Sigmoid colon (tissue), 7 donors: ENCODE results near the gene GIGYF2. TPM values are rescaled to one million over a fixed set of nuclear protein-coding genes. Genes with fewer than 3 reads are reported as not detected.

Experiments used
- DNase-seq: peaks from one replicate; pipeline ENCODE4 v3.0.0-alpha.2; 2019
- H3K27ac ChIP-seq, 4 donors: fragments of 200-600 bp; sonication (generic); one replicate each; pipeline ENCODE4 v1.5.1; 2016 to 2019; ENCODE audit warnings: mild to moderate bottlenecking in 1 of 4
- H3K27me3 ChIP-seq, 3 donors: fragments of 200-600 bp; sonication (generic); one replicate each; pipeline ENCODE4 v1.5.1; 2019; ENCODE audit warnings: mild to moderate bottlenecking in 1 of 3
- H3K36me3 ChIP-seq, 4 donors: fragments of 200-600 bp; sonication (generic); one replicate each; pipeline ENCODE4 v1.5.1; 2016 to 2019
- H3K4me1 ChIP-seq, 4 donors: fragments of 200-600 bp; sonication (generic); one replicate each; pipeline ENCODE4 v1.5.1; 2017 to 2019
- H3K4me3 ChIP-seq, 4 donors: fragments of 200-600 bp; sonication (generic); one replicate each; pipeline ENCODE4 v1.5.1; 2017 to 2019; ENCODE audit warnings: mild to moderate bottlenecking in 2 of 4, moderate library complexity in 1 of 4
- H3K9me3 ChIP-seq, 4 donors: fragments of 200-600 bp in 3 of 4; sonication (generic) in 3 of 4; one replicate each; pipeline versions ENCODE4 v1.5.1 to v1.6.1; 2013 to 2019
- CTCF ChIP-seq, 4 experiments: fragments of 450-650 bp in 3 of 4; fragments of 200-600 bp in 1 of 4; IDR thresholded peaks; one replicate each; pipeline ENCODE4 v1.5.1; 2016 to 2019; ENCODE audit warnings: antibody characterized with exemption in 4 of 4, mild to moderate bottlenecking in 3 of 4, moderate library complexity in 2 of 4
- EP300 ChIP-seq, 4 donors: sonication (generic); formaldehyde crosslinking; IDR thresholded peaks; one replicate each; pipeline ENCODE4 v1.6.1; 2017; ENCODE audit warnings: antibody characterized with exemption in 4 of 4
- POLR2A ChIP-seq, 2 donors: fragments of 450-650 bp; IDR thresholded peaks; one replicate each; pipeline ENCODE4 v1.6.1; 2016; ENCODE audit warnings: antibody characterized with exemption in 2 of 2, mild to moderate bottlenecking in 2 of 2, moderate library complexity in 2 of 2
- POLR2AphosphoS5 ChIP-seq, 4 donors: sonication (generic); formaldehyde crosslinking; IDR thresholded peaks; one replicate each; pipeline ENCODE4 v1.6.1; 2017; ENCODE audit warnings: antibody characterized with exemption in 4 of 4
- WGBS, 2 donors: extraction: QIAGEN DNeasy Blood & Tissue Kit; methylation state at CpG; one replicate each; pipeline ENCODE4 v1.1.7; 2013; 5-methylcytosine and 5-hydroxymethylcytosine counted together
- intact Hi-C: fragments of 100-400 bp; cut with DNase I; formaldehyde crosslinking; loops from one replicate; pipeline ENCODE4 v1.15.1; 2023
- polyA plus RNA-seq, 3 donors: library from polyadenylated mRNA; stranded (reverse); fragments of 200-250 nt; gene quantifications; one replicate each; pipeline ENCODE4 v1.2.3, GENCODE V29; 2013
- total RNA-seq, 4 donors: library from RNA; depleted of rRNA; stranded (reverse); fragments of >200 nt; gene quantifications; one replicate each; pipeline ENCODE4 v1.1.0, GENCODE V29; 2016
- donor health status: healthy with polysubstance abuse.
- donor health status: Bipolar disorder and iron deficiency.
- donor health status: healthy.

Gene GIGYF2
- total and polyA plus RNA-seq, 7 donors = 10.2 to 90.0 (median 62.9) TPM

- H3K27ac ChIP-seq = no peak overlapping the region
- H3K27me3 ChIP-seq = no peaks in the 10 kb centered on the region
- no peaks in the 10 kb centered on the region for H3K9me3 ChIP-seq
- H3K4me3 ChIP-seq = no peak overlapping the region
- no peak for DNase-seq
- 20 to 53% methylated on average over 2 of the region's 2 CpGs for WGBS, 2 donors
- peaks cover 12 to 83% (median 48%) of the 10 kb centered on the region in 4 donors for H3K36me3 ChIP-seq
- TF ChIP-seq CTCF (IDR thresholded peaks at IDR 0.05) = no peak
- no peak for TF ChIP-seq POLR2AphosphoS5 (IDR thresholded peaks at IDR 0.05)
- no peak for TF ChIP-seq EP300 (IDR thresholded peaks at IDR 0.05)
- no peak for TF ChIP-seq POLR2A (IDR thresholded peaks at IDR 0.05)
- H3K4me1 ChIP-seq = peaks cover 0 to 20% (median 3%) of the 10 kb centered on the region in 4 donors
- intact Hi-C loops = loop anchor here (2.0 kb wide), 1 partner anchor 398 kb away; the partner anchor contains the start of gene ATG16L1
Measured at GRCh38 chr2:232852676-232853075, 155.5 kb downstream of the GIGYF2 start.

- peaks cover 8 to 83% (median 45%) of the 10 kb centered on the region in 4 donors for H3K36me3 ChIP-seq
- H3K4me3 ChIP-seq = no peak overlapping the region
- H3K27ac ChIP-seq = peak overlapping the region in 1 of 4 donors; percentile 0
- TF ChIP-seq CTCF (IDR thresholded peaks at IDR 0.05) (no peak), POLR2AphosphoS5 (IDR thresholded peaks at IDR 0.05) (no peak), EP300 (IDR thresholded peaks at IDR 0.05) (no peak), POLR2A (IDR thresholded peaks at IDR 0.05) (no peak)
- H3K27me3 ChIP-seq = no peaks in the 10 kb centered on the region
- no peak for DNase-seq
- intact Hi-C loops = no loop called here
- WGBS, 2 donors = 19 to 55% methylated on average over 7 of the region's 7 CpGs
- H3K9me3 ChIP-seq = no peaks in the 10 kb centered on the region
- peaks cover 0 to 20% (median 3%) of the 10 kb centered on the region in 4 donors for H3K4me1 ChIP-seq
Measured at GRCh38 chr2:232854082-232854481, 157.0 kb downstream of the GIGYF2 start.

GRCh38 chr2:232857158-232857563 is 160.0 kb downstream of the GIGYF2 start:
- Histone ChIP-seq H3K27ac (no peak overlapping the region), H3K27me3 (no peaks in the 10 kb centered on the region), H3K4me1 (peaks cover 0 to 20% (median 3%) of the 10 kb centered on the region in 4 donors), H3K9me3 (no peaks in the 10 kb centered on the region), H3K36me3 (peaks cover 0 to 77% (median 26%) of the 10 kb centered on the region in 4 donors), H3K4me3 (no peak overlapping the region)
- intact Hi-C loops = no loop called here
- 38 to 68% methylated on average over 4 of the region's 4 CpGs for WGBS, 2 donors
- no peak for TF ChIP-seq POLR2AphosphoS5 (IDR thresholded peaks at IDR 0.05)
- TF ChIP-seq POLR2A (IDR thresholded peaks at IDR 0.05) = no peak
- TF ChIP-seq CTCF (IDR thresholded peaks at IDR 0.05) = no peak
- no peak for TF ChIP-seq EP300 (IDR thresholded peaks at IDR 0.05)
- no peak for DNase-seq

- no peak overlapping the region for H3K27ac ChIP-seq
- TF ChIP-seq POLR2AphosphoS5 (IDR thresholded peaks at IDR 0.05) = no peak
- no peak for TF ChIP-seq CTCF (IDR thresholded peaks at IDR 0.05)
- TF ChIP-seq EP300 (IDR thresholded peaks at IDR 0.05) = no peak
- TF ChIP-seq POLR2A (IDR thresholded peaks at IDR 0.05) = no peak
- intact Hi-C loops = no loop called here
- no peak overlapping the region for H3K4me3 ChIP-seq
- no peaks in the 10 kb centered on the region for H3K9me3 ChIP-seq
- H3K4me1 ChIP-seq = peaks cover 0 to 2% (median 0%) of the 10 kb centered on the region in 4 donors
- no peak for DNase-seq
- WGBS, 2 donors = 94 to 97% methylated on average over 4 of the region's 4 CpGs
- no peaks in the 10 kb centered on the region for H3K27me3 ChIP-seq
- peaks cover 0 to 65% (median 24%) of the 10 kb centered on the region in 4 donors for H3K36me3 ChIP-seq
Measured at GRCh38 chr2:232859385-232859916, 162.3 kb downstream of the GIGYF2 start.
